ENCODE results near the gene SCN10A.

SCN10A gene

DNA sequence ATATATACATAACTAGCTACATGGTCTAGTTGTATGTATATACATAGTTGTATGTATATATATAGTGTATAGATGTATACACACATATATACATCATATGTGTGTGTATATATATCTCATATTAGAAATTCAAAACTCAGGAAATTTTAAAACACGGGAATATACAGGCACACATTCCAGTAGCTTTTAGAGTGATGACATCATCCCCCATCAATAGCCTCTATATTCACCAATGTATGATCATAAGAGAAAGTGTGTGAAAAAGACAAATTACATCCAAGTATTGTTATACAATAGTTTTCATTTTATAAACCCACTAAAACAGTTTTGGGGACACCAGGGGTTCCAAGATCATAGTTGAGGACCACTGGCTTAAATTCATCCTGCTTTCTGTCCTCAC, 23.0 kb downstream of the SCN10A start:
- H3K27ac ChIP-seq, result no peak overlapping the region
- no peak overlapping the region for H3K4me3 ChIP-seq

DNA sequence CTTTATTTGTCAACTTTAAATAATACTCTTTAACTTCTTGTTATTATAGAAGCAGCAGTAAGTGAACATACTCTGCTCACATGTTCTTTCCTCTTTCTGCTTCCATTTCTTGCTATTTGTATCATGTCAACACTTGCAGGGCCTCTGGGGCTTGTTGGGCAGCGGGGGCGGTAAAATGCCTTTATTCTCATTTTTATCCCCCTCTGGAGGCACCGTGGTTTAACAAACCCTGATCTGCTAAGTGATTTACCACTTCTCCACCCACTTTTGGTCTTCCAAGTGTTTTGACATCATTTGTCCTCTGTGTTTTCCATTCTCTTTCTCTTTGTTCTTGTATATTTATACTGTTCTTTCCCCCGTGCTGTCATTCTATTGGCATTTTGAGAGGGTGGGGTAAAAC, 33.9 kb downstream of the SCN10A start:
- H3K27ac ChIP-seq, result no peak overlapping the region
- H3K4me3 ChIP-seq, result no peak overlapping the region

DNA sequence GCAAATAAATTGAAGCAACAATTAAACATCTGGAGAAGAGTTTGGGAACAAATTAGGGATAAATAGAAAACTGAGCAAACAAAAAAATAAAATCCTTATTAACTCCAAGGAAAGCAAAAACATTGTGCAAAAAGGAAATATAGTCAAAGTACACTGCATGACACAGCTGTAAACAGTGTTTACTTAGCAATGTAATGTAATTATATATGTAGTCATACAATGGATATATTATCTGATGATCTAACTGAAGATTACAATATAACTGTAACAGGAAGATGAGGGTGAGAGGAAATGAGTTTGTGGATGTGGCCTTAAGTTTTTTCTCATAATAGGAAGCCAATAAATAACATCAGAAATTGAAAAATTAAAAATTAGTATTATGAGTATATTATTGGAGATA, 42.5 kb downstream of the SCN10A start:
- no peak overlapping the region for H3K4me3 ChIP-seq
- H3K27ac ChIP-seq, result no peak overlapping the region

DNA sequence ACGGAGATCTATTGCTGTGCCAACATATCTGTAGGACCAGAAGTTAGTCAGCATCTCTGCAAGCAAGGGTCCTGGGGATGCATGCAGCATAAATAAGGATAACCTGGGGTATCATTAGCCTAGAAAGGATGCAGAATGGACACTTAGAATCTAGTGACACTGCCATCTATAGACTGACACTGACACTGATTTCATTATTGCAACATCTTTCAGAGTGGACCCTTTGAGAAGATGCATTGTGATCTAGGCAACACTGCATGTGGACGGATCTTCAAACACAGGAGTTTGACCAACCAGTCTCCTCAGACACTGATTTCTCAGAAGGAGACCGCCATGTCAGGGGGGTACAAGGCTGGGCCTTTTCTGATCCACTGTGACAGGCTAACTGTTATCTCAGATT, 52.4 kb downstream of the SCN10A start:
- no peak overlapping the region for H3K4me3 ChIP-seq

DNA sequence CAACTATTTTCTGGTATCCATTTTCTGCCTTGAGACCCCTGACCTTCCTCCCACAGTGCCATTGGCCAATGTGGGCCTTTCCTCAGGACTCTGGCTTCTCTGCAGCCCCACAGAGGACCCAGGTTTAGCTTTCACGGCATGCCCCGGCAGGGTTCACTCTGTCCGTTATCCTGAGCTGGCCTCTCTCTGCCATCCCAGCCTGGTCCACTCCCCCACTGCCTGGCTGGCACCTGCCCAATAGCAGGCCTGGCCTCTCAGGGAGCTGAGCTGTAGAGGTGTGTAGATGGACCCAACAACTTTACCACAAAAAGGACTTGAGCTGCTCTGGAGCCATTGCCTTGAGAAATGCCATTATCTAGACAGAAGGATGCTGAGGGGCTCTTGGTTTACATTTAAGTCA, 57.5 kb downstream of the SCN10A start:
- H3K27ac ChIP-seq, result no peak overlapping the region
- H3K4me3 ChIP-seq, result no peak overlapping the region

More for the DNA sequence above, 52.4 kb downstream of the SCN10A start:
- H3K27ac ChIP-seq, result no peak overlapping the region

DNA sequence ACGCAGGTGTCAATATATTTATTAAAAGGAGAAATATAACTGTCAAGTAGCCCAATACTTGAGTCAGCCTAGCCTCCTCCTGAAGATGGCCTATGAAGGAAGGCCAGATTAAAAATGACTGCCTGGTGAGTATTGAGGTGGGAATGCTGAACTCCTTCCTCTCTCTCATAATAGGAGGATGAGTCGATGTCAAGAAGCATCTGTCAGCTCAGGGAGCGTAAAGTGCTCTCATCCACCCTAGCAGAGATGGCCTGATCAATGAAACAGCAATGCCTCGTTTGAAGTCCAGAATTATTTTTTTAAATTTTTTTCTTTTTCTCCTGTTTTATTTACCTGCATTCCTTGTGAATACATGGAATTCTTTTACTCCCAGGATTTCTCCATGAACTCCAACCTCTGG, 58.3 kb downstream of the SCN10A start:
- no peak overlapping the region for H3K27ac ChIP-seq
- H3K4me3 ChIP-seq, result no peak overlapping the region

DNA sequence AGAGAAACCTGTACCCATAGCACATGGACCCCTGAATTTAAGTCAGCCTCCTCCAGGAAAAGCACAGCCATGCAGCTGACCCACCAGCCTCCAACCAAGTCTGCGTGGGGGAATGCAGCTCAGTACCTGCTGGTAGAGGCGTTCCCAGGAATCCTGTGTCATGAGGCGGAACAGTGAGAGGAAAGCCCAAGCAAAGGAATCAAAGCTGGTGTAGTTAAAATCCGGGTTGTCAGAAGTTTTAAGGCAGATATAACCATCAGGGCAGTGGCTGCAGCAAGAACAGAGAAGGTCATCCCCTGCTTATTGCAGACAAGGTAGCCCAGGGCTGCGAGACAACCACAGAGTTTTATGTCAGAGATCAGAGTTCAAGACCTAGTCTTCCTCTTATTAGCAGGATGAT, 59.1 kb downstream of the SCN10A start:
- Histone ChIP-seq H3K4me3 (no peak overlapping the region), H3K27ac (no peak overlapping the region)

DNA sequence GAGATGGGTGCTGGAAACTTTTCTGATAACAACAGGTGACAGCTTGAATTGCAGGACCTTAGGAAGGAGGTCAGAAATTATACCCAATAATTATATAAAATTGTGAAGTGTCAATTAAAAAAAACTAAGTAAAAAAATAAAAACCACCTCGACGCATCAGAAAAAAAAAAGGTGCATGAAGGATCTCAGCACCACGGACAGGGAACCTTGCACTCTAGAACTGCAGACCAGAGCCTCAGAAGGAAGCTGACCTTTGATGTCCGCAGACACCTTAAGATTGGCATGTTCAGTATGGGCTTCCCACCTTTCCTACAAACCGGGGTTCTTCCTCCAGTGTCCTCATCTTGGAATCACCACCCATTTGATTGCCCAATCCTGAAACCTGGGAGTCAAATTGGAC, 60.9 kb downstream of the SCN10A start:
- Histone ChIP-seq H3K27ac (no peak overlapping the region), H3K4me3 (no peak overlapping the region)

DNA sequence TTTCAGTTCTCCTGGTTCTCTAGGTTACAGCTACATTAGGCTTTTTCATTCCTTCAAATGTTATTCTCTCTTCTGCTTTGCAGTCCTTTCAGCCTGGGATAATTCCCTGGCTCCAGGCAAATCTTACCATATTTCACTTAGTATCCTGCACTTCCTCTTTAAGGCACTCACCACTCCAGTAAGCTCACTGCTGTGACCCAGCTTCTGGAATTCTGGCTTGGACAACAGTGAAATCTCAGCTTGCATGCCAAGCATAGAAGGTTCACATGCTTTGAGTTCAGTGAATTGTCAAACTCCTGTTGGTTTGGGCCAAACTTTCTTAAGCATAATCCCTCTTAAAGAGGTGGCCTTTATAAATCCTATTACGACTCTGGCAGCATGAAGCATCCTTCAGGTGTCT, 69.4 kb downstream of the SCN10A start:
- Histone ChIP-seq H3K4me3 (no peak overlapping the region), H3K27ac (no peak overlapping the region)

DNA sequence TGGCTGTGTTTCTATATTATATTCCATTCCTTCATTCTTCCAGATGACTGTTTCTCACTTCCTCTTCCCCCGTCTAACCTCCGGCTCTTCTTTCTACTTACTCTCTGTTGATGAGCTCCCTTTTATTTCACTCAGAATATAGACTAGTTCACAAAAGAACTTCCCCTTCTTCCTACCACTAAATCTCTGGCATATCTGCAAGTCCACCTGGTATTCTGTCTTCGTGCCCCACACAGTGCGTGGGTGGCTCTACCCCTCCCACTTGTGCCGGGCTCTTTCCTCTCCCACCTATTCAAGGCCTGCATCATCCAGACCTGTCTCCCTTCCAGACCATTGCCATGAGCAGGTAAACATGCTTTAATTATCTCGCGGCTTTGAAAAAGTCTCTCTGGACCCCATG, 73.0 kb downstream of the SCN10A start:
- no peak overlapping the region for H3K27ac ChIP-seq
- no peak overlapping the region for H3K4me3 ChIP-seq

DNA sequence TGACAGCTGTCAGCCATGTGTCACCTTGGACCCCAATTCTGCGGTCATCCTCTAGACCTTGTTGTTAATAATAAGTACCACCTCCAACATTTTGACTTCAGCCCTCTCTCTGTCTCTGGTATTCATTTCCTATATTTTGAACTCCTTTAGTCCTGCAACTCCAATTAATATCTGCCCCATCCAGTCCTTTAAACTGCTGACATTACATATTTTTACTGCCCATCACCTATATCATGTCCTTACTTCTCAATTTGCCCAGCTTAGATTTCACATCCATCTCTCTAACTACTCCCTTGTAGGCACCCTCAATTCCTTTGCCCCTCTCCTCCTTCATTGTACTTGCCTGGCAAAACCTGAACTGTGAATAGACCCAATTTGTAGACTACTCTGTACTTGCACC, 73.5 kb downstream of the SCN10A start:
- Histone ChIP-seq H3K27ac (no peak overlapping the region), H3K4me3 (no peak overlapping the region)

DNA sequence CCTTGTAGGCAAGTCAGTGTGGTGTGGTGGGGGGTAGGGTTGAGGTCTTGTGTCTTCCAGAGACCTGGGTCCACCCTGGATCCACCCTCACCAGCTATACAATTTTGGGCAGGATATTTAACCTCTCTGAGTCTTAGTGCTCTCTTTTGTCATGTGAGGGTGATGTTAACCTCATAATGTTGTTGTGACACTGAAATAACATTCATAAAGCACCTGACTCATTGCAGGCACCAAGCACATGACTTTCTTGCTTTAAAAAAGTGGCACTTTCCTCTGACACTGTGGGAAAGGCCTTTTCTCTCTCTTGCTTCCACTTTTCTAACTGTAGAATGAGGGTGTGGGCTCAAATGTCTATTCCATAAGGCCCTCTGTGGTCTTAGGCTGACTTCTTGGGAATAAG, 75.5 kb downstream of the SCN10A start:
- no peak overlapping the region for H3K27ac ChIP-seq

DNA sequence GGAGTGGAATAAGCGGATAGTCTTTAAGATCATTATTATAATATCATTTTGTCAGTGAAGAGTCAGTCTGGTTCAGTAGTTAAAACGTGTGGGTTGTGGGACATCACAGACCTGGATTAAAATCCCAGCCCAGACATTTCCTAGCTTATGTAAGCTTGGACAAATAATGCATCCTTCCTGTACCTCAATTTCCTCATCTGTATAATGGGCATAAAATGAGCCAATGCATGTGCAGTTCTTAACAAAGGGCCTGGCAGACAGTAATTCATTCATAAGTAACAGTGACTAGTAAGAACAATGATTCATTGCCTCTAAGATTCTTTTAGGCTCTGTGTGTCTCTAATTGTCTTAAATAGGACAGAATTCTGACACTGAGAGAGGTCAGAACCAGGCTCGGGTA, 76.1 kb downstream of the SCN10A start:
- H3K4me3 ChIP-seq, result no peak overlapping the region

More for the DNA sequence above, 75.5 kb downstream of the SCN10A start:
- no peak overlapping the region for H3K4me3 ChIP-seq

DNA sequence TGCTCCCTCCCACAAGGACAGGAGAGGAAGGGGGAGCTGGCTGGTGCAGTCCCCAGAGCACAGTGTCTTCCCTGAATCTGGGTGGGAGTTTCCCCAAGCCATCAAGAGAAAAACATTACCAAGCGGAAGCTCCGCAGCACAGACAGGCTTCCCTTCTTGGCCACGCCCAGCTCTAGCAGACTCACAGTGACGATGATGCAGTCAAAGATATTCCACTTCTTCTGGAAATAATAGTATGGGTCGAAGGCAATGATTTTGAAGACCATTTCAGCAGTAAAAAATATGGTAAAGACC, 76.7 kb downstream of the SCN10A start:
- Histone ChIP-seq H3K27ac (no peak overlapping the region), H3K4me3 (no peak overlapping the region)

More for the DNA sequence above, 76.1 kb downstream of the SCN10A start:
- no peak overlapping the region for H3K27ac ChIP-seq

DNA sequence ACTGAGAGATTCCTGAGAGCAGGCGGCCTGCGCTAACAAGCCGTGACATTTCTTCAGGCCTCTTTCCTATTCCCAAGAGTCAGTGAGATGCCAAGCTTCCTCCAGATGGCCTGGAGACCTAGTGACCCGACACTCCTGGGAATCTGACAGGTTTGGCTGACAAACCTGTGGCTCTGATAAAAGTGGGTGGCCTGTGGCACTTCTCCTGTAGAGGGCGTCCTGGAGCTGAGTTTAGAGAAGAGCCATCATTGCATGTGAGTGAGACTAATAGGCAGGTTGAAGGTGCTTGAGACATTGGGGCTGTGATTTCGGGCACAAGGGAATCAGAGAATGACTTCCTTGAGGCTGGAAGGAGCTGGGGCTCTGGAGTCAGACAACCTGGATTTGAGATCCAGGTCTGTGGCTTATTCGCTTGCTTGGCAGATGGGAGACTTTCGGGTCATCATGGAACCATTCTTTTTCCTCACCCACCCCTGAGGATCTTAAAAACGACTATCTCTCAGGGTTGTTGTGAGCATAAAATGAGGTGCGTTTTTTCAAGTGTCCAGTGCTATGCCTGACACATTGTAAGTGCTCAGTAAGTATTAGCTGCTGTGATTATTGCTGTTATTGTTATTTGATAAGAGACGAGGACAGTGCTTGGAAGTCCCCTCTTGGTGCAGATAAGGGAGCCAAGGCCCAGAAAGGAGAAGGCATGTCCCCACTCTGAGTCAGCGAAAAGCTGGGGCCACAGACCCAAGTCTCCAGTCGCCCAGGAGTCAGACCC, 77.2 kb downstream of the SCN10A start:
- no peak overlapping the region for H3K4me3 ChIP-seq
- no peak overlapping the region for H3K27ac ChIP-seq

DNA sequence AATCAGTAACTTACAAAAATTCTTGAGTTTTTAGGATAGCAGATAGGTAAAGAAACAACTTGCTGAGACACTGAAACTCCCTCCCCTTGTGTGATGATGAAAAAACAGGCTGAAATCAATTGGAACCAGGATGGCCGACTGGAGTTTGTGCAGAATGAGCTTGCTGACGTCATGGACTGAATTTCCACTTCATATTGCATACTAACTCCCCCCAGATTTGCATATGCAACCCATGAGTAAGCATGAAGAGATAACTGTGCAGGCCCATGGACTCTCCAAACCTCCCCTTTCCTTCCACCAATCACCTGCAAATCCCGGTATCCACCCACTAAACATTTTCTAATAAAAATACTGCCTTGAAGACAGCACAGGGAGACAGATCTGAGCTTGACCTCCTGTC, 84.5 kb downstream of the SCN10A start:
- no peak overlapping the region for H3K27ac ChIP-seq
- H3K4me3 ChIP-seq, result no peak overlapping the region

DNA sequence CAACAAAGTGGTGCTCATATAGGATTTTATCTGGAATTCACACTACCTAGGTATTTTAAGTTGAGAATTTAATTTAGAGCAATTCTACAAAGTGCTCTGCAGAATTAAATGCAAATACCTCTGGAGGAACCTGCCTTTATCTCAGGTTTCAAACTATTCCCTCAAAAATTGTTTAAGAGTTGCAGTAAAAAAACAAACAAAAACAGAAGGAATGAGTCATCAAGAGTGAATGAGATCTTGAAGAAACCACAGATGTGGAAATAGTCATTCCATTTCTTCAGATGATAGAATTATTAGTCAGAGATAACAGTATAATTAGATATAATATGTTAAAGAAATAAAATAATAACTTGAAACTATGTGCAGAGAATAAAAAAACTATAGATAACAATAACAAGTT, 85.7 kb downstream of the SCN10A start:
- no peak overlapping the region for H3K4me3 ChIP-seq
- H3K27ac ChIP-seq, result no peak overlapping the region

DNA sequence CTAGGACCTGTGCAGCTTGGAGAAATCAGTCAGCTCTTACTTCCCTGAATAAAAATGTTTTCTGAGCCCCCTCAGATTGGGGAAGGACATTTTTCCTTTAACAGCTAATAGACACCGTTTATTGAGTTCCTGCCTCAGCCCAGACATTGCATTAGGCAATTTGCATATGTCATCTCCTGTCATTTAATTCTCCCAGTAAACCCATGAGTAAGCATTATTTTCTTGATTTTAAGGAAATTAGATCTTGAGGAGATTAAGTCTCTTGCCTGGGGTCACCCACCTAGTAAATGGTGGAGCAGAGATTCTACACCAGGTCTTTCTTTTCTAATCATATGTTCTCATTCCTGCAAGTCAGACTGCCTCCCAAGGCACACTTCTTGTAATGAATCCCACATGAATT, 88.0 kb downstream of the SCN10A start:
- Histone ChIP-seq H3K27ac (no peak overlapping the region), H3K4me3 (no peak overlapping the region)

DNA sequence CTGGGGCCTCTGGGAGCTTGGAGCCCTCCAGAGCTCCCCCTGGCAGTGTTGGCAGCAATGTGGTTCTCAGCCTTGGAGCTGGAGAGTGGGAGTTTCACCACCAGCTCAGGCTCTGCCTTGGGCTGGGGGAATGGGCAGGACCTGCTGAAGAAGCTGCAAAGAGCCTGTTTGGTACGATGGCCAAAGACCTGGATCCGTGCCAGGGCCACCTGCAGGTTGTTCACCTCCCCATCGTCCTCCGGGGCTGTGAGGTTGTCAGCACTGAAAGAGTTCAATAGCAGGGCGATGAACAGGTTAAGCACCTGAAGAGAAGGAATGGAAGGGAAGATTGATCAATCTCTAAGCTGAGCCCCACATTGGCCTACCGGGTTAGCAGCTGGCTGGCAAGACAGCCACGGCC, 89.3 kb downstream of the SCN10A start:
- Histone ChIP-seq H3K4me3 (no peak overlapping the region), H3K27ac (no peak overlapping the region)

DNA sequence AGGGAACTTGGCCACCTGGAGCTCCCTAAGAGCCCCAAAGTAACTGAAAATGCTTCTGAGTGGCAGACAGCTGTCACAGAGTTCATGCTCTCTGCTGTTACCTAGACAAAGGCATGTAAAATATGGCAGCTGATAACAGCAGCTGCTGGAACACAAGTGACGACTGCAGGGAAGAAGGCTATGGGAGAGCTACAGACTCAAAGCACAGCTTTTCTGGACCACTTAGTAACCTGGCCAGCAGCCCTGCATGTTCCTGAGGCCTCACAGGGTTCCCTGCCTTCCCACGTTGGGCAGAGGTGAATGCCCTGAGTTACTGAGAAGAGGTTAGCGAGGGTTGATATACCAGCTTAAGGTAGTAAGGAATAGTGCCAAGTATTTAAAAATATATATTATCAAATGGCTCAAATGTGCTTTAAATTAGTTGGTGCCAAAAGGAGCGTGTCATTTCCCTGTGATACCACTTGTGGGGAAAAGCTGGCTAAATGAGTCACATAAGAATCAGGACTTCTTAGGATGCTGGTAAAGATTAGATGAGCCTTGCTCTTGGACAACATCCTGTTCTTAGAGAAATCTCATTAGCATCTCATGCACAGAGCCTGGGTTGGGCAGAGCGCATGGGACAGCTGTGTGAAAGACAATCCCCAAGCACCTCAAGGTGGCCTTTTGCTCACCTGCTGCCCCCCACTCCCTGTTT, 90.1 kb downstream of the SCN10A start:
- no peak overlapping the region for H3K4me3 ChIP-seq
- no peak overlapping the region for H3K27ac ChIP-seq

DNA sequence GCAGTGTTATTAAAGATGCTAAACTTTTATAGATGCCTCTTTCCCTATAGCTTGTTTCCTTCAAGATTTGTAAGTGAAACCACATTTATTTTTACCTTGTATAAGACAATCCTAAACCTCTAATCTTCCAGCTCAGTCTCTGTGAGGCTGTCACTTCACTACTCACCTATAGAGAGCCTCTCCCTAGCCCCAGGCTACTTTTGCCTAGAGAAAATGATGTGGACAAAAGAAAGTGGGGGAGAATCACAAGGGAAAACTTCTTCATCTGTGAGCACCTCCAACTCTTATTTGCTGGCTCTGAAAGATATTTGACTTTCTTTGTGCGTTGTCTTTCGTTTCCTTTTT, 91.7 kb downstream of the SCN10A start:
- H3K27ac ChIP-seq, result no peak overlapping the region
- H3K4me3 ChIP-seq, result no peak overlapping the region

Data from skin epidermis (tissue), 12 donors.